ENCODE data around the gene FAM111A.

DNA sequence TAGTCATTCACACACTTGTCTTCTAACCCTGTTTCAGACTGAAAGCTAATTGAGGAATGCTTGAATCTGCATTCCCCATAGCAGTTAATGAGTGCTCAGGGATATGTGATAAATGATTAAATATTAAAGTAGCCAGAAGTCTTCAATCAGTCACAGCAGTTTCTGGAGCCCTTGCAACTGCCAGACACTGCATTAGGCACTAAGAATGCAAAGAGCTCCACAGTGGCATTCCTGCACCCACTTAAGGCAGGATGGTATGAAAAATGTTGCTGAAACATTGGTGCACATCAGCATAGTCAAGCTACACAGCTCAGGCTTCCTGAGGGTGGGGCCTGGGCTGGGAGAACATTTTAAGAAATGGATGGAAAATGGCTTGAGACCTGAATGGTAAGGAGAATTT lies 35.7 kb downstream of the FAM111A start:
- TF ChIP-seq CTCF (IDR thresholded peaks at IDR 0.05; ENCODE audit: insufficient read depth, low read depth, low read length) (no peak), EZH2 (IDR thresholded peaks at IDR 0.05; ENCODE audit: insufficient read depth, low read length) (no peak)

Data from astrocyte (in vitro differentiated cells and primary cell).